ENCODE measurements around the gene SLC13A1.

DNA sequence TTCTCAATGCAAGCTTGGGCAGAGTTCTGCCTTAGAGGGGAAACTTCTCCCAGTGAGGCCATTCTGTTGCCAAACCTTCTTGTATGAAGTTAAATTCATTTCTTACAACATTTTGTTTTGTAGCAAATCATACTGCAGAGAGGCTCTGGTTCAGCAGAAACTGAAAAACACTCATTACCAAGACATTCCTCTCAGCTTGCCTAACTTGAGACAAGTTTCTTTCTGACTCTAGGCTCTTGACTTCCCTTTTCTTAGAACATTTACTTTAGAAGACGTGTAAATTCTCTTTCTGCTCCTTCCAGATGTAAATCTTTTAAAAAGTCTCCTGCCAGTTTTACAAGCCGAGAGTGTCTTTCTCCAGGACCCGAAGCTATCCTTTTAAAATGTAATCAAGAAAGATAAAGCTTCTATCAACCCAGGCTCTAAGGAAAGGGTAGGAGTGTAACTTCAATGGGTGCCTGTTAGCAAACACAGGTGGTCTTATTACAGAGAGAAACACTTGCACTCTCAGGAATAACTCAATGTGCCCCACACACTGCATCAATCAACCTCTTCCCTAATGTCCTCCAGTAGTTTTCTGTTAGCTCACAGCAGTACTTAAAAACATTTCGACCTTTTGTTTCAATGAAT is 123.8 kb downstream of the SLC13A1 start:
- TF ChIP-seq, protein P1, sequence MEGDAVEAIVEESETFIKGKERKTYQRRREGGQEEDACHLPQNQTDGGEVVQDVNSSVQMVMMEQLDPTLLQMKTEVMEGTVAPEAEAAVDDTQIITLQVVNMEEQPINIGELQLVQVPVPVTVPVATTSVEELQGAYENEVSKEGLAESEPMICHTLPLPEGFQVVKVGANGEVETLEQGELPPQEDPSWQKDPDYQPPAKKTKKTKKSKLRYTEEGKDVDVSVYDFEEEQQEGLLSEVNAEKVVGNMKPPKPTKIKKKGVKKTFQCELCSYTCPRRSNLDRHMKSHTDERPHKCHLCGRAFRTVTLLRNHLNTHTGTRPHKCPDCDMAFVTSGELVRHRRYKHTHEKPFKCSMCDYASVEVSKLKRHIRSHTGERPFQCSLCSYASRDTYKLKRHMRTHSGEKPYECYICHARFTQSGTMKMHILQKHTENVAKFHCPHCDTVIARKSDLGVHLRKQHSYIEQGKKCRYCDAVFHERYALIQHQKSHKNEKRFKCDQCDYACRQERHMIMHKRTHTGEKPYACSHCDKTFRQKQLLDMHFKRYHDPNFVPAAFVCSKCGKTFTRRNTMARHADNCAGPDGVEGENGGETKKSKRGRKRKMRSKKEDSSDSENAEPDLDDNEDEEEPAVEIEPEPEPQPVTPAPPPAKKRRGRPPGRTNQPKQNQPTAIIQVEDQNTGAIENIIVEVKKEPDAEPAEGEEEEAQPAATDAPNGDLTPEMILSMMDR (conservative IDR thresholded peaks at IDR 0.05; ENCODE audit: low read depth, low read length): no peak
- no peak for TF ChIP-seq EZH2 (IDR thresholded peaks at IDR 0.05; ENCODE audit: borderline replicate concordance, low read depth, low read length, poor library complexity, severe bottlenecking)

Data from A673 (cell line).